SK-N-SH treated with all-trans-retinoic acid at 6 μM for 48 hours (cell line): ENCODE results near the gene LTBP1.
A peak's percentile ranks its signal among the peaks of the same experiment; 100 is the strongest.

Experiments used
- ATAC-seq: fragments of 200-7000 bp; cut with Tn5 transposase; 3 replicates; pipeline ENCODE4 v1.9.1; 2020; ENCODE audit warnings: mild to moderate bottlenecking, moderate library complexity
- BACH2 ChIP-seq: fragments of 250-450 bp; sonication (Bioruptor Pico); IDR thresholded peaks from 2 replicates; pipeline ENCODE4 v1.9.0; 2021; ENCODE audit warnings: mild to moderate bottlenecking, borderline replicate concordance
- CSDC2 ChIP-seq: fragments of 250-450 bp; sonication (Bioruptor Pico); IDR thresholded peaks from 2 replicates; pipeline ENCODE4 v1.5.0; 2020; ENCODE audit warnings: mild to moderate bottlenecking, moderate library complexity
- ESRRG ChIP-seq: fragments of 250-450 bp; sonication (Bioruptor Pico); IDR thresholded peaks from 2 replicates; pipeline ENCODE4 v1.6.1; 2021; ENCODE audit warnings: mild to moderate bottlenecking
- GLIS3 ChIP-seq: fragments of 250-450 bp; sonication (Bioruptor Pico); IDR thresholded peaks from 2 replicates; pipeline ENCODE4 v1.5.0; 2020; ENCODE audit warnings: mild to moderate bottlenecking, moderate library complexity
- OSR1 ChIP-seq: fragments of 250-450 bp; sonication (Bioruptor Pico); IDR thresholded peaks from 2 replicates; pipeline ENCODE4 v1.8.0; 2022; ENCODE audit warnings: moderate library complexity, mild to moderate bottlenecking, inconsistent platforms
- PPARA ChIP-seq: fragments of 250-450 bp; sonication (Bioruptor Pico); IDR thresholded peaks from 2 replicates; pipeline ENCODE4 v1.5.0; 2020; ENCODE audit warnings: mild to moderate bottlenecking, borderline replicate concordance
- RARB ChIP-seq: fragments of 250-450 bp; sonication (Bioruptor Pico); IDR thresholded peaks from 2 replicates; pipeline ENCODE4 v1.8.0; 2021; ENCODE audit warnings: mild to moderate bottlenecking, moderate library complexity
- SNAI2 ChIP-seq: fragments of 250-450 bp; sonication (Bioruptor Pico); IDR thresholded peaks from 2 replicates; pipeline ENCODE4 v1.5.0; 2020; ENCODE audit warnings: mild to moderate bottlenecking, moderate library complexity
- TCF4 ChIP-seq: fragments of 250-450 bp; sonication (Bioruptor Pico); IDR thresholded peaks from 2 replicates; pipeline ENCODE4 v1.8.0; 2021; ENCODE audit warnings: mild to moderate bottlenecking, moderate library complexity, borderline replicate concordance
- TOX ChIP-seq: fragments of 250-450 bp; sonication (Bioruptor Pico); IDR thresholded peaks from 2 replicates; pipeline ENCODE4 v1.8.0; 2021; ENCODE audit warnings: mild to moderate bottlenecking, moderate library complexity, borderline replicate concordance
- ZC3H10 ChIP-seq: fragments of 250-450 bp; sonication (Bioruptor Pico); IDR thresholded peaks from 2 replicates; pipeline ENCODE4 v1.5.1; 2021; ENCODE audit warnings: mild to moderate bottlenecking, moderate library complexity
- ZFP3 ChIP-seq: fragments of 250-450 bp; sonication (Bioruptor Pico); IDR thresholded peaks from 2 replicates; pipeline ENCODE4 v1.5.0; 2020; ENCODE audit warnings: mild to moderate bottlenecking, moderate library complexity
- ZFP30 ChIP-seq: fragments of 450-650 bp; formaldehyde crosslinking; IDR thresholded peaks from 2 replicates; pipeline ENCODE4 v1.5.0; 2022; ENCODE audit warnings: mild to moderate bottlenecking, moderate library complexity
- ZNF565 ChIP-seq: fragments of 450-650 bp; formaldehyde crosslinking; conservative IDR thresholded peaks from 2 replicates; pipeline ENCODE4 v1.5.0; 2020; ENCODE audit warnings: low read depth, mild to moderate bottlenecking, moderate library complexity
- ZNF70 ChIP-seq: fragments of 450-650 bp; formaldehyde crosslinking; IDR thresholded peaks from 2 replicates; pipeline ENCODE4 v1.5.0; 2020; ENCODE audit warnings: mild to moderate bottlenecking, moderate library complexity
- ZNF8 ChIP-seq: fragments of 450-650 bp; formaldehyde crosslinking; IDR thresholded peaks from 2 replicates; pipeline ENCODE4 v1.5.0; 2020; ENCODE audit warnings: mild to moderate bottlenecking, moderate library complexity
- TF ChIP-seq, protein P1 (sequence below): fragments of 250-450 bp; sonication (Bioruptor Pico); IDR thresholded peaks from 2 replicates; pipeline ENCODE4 v1.5.0; 2020; ENCODE audit warnings: mild to moderate bottlenecking, moderate library complexity
- TF ChIP-seq, protein P2 (sequence below): fragments of 250-450 bp; sonication (Bioruptor Pico); IDR thresholded peaks from 2 replicates; pipeline ENCODE4 v1.5.1; 2020; ENCODE audit warnings: low read depth, mild to moderate bottlenecking, moderate library complexity
- TF ChIP-seq, protein P3 (sequence below): fragments of 250-450 bp; sonication (Bioruptor Pico); IDR thresholded peaks from 2 replicates; pipeline ENCODE4 v1.5.1; 2021; ENCODE audit warnings: mild to moderate bottlenecking, moderate library complexity
- TF ChIP-seq, protein P4 (sequence below): fragments of 250-450 bp; sonication (Bioruptor Pico); IDR thresholded peaks from 2 replicates; pipeline ENCODE4 v1.8.0; 2020; ENCODE audit warnings: mild to moderate bottlenecking, moderate library complexity, borderline replicate concordance
- TF ChIP-seq, protein P5 (sequence below): fragments of 250-450 bp; sonication (Bioruptor Pico); IDR thresholded peaks from 2 replicates; pipeline ENCODE4 v1.8.0; 2021; ENCODE audit warnings: low read depth, mild to moderate bottlenecking, moderate library complexity, borderline replicate concordance

LTBP1 gene

DNA sequence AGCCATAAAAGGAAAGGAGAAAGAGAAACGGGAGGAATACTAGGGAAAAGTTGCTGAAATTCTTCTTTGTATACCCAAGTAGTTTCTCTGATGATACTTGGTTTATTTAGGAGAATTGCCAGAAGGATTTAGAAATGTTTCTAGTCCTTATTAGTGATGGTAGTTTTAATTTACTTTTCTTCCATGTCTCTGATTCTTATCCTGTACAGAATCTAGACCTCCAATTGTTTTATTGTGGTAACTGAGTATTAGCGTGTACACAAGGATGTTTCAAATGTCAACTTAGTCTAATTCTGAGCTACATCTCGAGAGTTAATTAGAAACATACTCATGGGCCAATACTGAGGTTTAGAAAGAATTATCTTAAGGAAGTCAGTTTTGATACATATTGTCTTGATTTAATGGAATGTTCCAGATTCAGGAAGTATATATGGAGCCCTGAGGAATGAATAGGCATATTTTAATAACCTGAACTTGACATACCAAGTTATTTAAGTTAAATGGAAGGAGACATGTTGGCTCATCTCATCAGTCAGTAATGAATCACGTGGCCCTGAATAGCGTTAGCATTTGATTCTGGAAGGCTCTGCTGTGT lies 219.6 kb downstream of the LTBP1 start (continued):
- TF ChIP-seq, protein P1, sequence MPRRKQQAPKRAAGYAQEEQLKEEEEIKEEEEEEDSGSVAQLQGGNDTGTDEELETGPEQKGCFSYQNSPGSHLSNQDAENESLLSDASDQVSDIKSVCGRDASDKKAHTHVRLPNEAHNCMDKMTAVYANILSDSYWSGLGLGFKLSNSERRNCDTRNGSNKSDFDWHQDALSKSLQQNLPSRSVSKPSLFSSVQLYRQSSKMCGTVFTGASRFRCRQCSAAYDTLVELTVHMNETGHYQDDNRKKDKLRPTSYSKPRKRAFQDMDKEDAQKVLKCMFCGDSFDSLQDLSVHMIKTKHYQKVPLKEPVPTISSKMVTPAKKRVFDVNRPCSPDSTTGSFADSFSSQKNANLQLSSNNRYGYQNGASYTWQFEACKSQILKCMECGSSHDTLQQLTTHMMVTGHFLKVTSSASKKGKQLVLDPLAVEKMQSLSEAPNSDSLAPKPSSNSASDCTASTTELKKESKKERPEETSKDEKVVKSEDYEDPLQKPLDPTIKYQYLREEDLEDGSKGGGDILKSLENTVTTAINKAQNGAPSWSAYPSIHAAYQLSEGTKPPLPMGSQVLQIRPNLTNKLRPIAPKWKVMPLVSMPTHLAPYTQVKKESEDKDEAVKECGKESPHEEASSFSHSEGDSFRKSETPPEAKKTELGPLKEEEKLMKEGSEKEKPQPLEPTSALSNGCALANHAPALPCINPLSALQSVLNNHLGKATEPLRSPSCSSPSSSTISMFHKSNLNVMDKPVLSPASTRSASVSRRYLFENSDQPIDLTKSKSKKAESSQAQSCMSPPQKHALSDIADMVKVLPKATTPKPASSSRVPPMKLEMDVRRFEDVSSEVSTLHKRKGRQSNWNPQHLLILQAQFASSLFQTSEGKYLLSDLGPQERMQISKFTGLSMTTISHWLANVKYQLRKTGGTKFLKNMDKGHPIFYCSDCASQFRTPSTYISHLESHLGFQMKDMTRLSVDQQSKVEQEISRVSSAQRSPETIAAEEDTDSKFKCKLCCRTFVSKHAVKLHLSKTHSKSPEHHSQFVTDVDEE (CRISPR knock-in tag): no peak

DNA sequence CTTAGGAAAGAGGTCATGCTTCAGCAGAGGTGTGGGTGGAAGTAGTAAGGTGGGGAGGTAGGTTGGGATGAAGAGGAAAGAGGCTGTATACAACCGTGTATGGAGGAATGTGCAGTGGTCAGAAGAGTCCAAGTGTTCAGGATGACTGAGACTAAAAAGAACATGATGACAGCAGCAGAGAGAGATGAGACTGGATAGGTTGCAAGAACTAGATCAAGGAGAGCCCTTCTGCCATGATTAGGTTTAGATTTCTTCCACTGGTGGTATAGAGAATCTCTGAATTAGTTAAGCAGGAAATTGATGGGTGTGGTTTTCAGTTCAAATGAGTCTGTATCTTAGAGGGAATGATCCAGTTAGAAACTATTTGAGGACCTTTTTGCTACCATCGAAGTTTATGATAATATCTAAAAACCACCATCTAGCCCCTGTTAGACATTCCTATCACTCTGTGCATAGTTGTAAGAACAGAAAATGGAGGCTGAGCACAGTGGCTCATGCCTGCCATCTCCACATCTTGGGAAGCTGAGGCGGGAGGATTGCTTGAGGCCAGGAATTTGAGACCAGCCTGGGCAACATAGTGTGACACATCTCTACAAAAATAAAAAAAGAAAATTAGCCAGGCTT lies 221.0 kb downstream of the LTBP1 start:
- TF ChIP-seq, protein P2, sequence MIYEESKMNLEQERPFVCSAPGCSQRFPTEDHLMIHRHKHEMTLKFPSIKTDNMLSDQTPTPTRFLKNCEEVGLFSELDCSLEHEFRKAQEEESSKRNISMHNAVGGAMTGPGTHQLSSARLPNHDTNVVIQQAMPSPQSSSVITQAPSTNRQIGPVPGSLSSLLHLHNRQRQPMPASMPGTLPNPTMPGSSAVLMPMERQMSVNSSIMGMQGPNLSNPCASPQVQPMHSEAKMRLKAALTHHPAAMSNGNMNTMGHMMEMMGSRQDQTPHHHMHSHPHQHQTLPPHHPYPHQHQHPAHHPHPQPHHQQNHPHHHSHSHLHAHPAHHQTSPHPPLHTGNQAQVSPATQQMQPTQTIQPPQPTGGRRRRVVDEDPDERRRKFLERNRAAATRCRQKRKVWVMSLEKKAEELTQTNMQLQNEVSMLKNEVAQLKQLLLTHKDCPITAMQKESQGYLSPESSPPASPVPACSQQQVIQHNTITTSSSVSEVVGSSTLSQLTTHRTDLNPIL (CRISPR knock-in tag): no peak
- TF ChIP-seq ZC3H10 (no peak), CSDC2 (0 out of 2 replicates have a peak, but pooled peaks have one; percentile 17)
- TF ChIP-seq, all 23 proteins: peak for 1
- ATAC-seq: peak; percentile 13

DNA sequence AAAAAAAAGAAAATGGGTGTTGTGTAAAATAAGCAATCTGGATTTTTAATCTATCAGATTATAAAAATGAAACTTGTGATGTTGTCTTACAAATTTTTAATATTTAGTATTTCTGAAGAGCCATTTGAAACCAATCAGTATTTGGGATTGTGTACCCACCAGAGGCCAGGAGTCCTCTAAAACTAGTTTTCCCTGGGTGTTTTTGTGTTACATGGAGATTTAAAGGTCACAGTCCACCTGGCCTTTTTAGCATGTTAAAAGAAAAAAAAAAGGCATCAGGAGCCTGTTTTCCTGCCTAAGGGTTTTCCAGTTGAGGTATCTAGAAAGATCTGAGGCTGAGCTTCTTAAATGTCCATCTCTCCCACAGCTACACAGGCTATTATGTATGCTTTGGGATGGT lies 221.7 kb downstream of the LTBP1 start:
- ATAC-seq: no peak
- TF ChIP-seq ZFP3 (no peak), GLIS3 (CRISPR knock-in tag) (no peak), PPARA (CRISPR knock-in tag) (no peak), OSR1 (no peak), RARB (CRISPR knock-in tag) (no peak), ZFP30 (CRISPR knock-in tag) (no peak), ZC3H10 (no peak), ZNF8 (CRISPR knock-in tag) (no peak), TCF4 (CRISPR knock-in tag) (no peak), SNAI2 (CRISPR knock-in tag) (no peak)
- TF ChIP-seq, protein P2 (CRISPR knock-in tag): no peak
- TF ChIP-seq, protein P1 (CRISPR knock-in tag): no peak
- TF ChIP-seq, protein P3, sequence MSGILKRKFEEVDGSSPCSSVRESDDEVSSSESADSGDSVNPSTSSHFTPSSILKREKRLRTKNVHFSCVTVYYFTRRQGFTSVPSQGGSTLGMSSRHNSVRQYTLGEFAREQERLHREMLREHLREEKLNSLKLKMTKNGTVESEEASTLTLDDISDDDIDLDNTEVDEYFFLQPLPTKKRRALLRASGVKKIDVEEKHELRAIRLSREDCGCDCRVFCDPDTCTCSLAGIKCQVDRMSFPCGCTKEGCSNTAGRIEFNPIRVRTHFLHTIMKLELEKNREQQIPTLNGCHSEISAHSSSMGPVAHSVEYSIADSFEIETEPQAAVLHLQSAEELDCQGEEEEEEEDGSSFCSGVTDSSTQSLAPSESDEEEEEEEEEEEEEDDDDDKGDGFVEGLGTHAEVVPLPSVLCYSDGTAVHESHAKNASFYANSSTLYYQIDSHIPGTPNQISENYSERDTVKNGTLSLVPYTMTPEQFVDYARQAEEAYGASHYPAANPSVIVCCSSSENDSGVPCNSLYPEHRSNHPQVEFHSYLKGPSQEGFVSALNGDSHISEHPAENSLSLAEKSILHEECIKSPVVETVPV (CRISPR knock-in tag): no peak

DNA sequence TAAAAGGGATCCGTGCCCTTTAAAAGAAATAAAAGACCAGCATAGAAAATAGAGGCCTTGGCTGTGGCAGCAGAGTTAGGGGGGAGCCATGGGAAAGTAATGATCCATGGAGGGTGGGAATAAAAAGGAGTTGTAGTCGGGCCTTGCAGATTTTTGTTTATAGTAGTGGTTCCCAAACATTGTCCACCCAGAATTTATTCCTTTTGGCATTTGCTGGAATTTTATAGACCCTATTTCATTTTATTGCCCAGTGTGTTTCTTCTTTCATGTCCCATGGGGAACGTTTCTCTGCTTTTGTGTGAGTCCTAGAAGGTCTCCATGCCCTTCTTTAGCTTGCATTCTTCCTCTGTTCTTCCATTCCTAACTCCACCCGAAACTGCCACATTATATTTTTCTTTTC lies 222.2 kb downstream of the LTBP1 start:
- no peak for ATAC-seq
- TF ChIP-seq ZNF70 (no peak), BACH2 (no peak), ZC3H10 (no peak), TOX (CRISPR knock-in tag) (no peak), RARB (CRISPR knock-in tag) (no peak), ESRRG (CRISPR knock-in tag) (no peak), ZNF565 (CRISPR knock-in tag) (no peak), PPARA (CRISPR knock-in tag) (no peak), TCF4 (CRISPR knock-in tag) (no peak), ZNF8 (CRISPR knock-in tag) (no peak)
- TF ChIP-seq, protein P4, sequence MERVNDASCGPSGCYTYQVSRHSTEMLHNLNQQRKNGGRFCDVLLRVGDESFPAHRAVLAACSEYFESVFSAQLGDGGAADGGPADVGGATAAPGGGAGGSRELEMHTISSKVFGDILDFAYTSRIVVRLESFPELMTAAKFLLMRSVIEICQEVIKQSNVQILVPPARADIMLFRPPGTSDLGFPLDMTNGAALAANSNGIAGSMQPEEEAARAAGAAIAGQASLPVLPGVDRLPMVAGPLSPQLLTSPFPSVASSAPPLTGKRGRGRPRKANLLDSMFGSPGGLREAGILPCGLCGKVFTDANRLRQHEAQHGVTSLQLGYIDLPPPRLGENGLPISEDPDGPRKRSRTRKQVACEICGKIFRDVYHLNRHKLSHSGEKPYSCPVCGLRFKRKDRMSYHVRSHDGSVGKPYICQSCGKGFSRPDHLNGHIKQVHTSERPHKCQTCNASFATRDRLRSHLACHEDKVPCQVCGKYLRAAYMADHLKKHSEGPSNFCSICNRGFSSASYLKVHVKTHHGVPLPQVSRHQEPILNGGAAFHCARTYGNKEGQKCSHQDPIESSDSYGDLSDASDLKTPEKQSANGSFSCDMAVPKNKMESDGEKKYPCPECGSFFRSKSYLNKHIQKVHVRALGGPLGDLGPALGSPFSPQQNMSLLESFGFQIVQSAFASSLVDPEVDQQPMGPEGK: no peak
- TF ChIP-seq, protein P5, sequence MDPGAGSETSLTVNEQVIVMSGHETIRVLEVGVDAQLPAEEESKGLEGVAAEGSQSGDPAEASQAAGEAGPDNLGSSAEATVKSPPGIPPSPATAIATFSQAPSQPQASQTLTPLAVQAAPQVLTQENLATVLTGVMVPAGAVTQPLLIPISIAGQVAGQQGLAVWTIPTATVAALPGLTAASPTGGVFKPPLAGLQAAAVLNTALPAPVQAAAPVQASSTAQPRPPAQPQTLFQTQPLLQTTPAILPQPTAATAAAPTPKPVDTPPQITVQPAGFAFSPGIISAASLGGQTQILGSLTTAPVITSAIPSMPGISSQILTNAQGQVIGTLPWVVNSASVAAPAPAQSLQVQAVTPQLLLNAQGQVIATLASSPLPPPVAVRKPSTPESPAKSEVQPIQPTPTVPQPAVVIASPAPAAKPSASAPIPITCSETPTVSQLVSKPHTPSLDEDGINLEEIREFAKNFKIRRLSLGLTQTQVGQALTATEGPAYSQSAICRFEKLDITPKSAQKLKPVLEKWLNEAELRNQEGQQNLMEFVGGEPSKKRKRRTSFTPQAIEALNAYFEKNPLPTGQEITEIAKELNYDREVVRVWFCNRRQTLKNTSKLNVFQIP: no peak
